HUES48 (cell line): ENCODE data around the gene PNLIPRP2.

Experiments
- H3K27ac ChIP-seq: one replicate; pipeline ENCODE4 v1.7.0; 2013; ENCODE audit warnings: low read depth, low read length, inconsistent platforms
- H3K27me3 ChIP-seq: 2 replicates; pipeline ENCODE4 v1.6.1; 2013; ENCODE audit warnings: mild to moderate bottlenecking, low read length; ENCODE audit not compliant: control insufficient read depth, insufficient read depth
- H3K36me3 ChIP-seq: 2 replicates; pipeline ENCODE4 v1.6.1; 2013; ENCODE audit warnings: low read length; ENCODE audit not compliant: control insufficient read depth, insufficient read depth
- H3K4me1 ChIP-seq: 2 replicates; pipeline ENCODE4 v1.6.1; 2013; ENCODE audit warnings: mild to moderate bottlenecking, low read length; ENCODE audit not compliant: control insufficient read depth, insufficient read depth
- H3K4me3 ChIP-seq: 2 replicates; pipeline ENCODE4 v1.5.1; 2013; ENCODE audit warnings: mild to moderate bottlenecking, low read depth, low read length
- H3K9ac ChIP-seq: 2 replicates; pipeline ENCODE4 v1.6.1; 2013; ENCODE audit warnings: mild to moderate bottlenecking, low read depth, low read length, moderate library complexity
- H3K9me3 ChIP-seq: 2 replicates; pipeline ENCODE4 v1.6.1; 2013; ENCODE audit warnings: low read length; ENCODE audit not compliant: control insufficient read depth, insufficient read depth

Gene PNLIPRP2

DNA sequence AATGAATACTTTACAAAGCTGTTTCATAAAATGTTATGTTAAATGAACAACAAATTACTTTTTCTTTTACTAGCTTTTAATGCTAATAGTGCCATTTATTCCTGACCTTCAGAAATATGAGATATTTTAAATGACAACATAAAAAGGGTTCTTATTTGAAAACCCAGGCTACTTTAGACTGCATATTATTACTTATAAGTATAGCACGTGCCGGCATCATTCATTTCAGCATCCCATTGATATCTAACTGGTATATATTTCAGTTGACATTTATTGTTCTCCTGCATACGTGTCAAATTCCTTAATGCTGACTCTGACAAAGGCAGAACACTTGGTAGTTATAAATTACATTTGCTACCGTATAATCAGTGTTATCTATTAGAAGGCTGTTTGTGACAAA is 35.3 kb downstream of the PNLIPRP2 start:
- no peaks in the 10 kb centered on the region for H3K27me3 ChIP-seq
- H3K27ac ChIP-seq, result no peak overlapping the region
- H3K36me3 ChIP-seq, result no peaks in the 10 kb centered on the region
- no peak overlapping the region for H3K9ac ChIP-seq
- no peaks in the 10 kb centered on the region for H3K9me3 ChIP-seq
- no peaks in the 10 kb centered on the region for H3K4me1 ChIP-seq
- H3K4me3 ChIP-seq, result no peak overlapping the region

- Histone ChIP-seq H3K27me3 (no peaks in the 10 kb centered on the region), H3K9ac (no peak overlapping the region), H3K36me3 (peaks cover 7% of the 10 kb centered on the region; the same call in 1 of the 2 replicates), H3K27ac (no peak overlapping the region), H3K4me3 (no peak overlapping the region), H3K9me3 (no peaks in the 10 kb centered on the region), H3K4me1 (no peaks in the 10 kb centered on the region)
Observed at GRCh38 chr10:116657863-116658551, 37.3 kb downstream of the PNLIPRP2 start.

GRCh38 chr10:116659049-116659670 is 38.4 kb downstream of the PNLIPRP2 start:
- H3K9ac ChIP-seq, result no peak overlapping the region
- H3K4me1 ChIP-seq, result no peaks in the 10 kb centered on the region
- H3K9me3 ChIP-seq, result no peaks in the 10 kb centered on the region
- peaks cover 15% of the 10 kb centered on the region for H3K36me3 ChIP-seq
- no peaks in the 10 kb centered on the region for H3K27me3 ChIP-seq
- H3K27ac ChIP-seq, result no peak overlapping the region
- H3K4me3 ChIP-seq, result no peak overlapping the region

DNA sequence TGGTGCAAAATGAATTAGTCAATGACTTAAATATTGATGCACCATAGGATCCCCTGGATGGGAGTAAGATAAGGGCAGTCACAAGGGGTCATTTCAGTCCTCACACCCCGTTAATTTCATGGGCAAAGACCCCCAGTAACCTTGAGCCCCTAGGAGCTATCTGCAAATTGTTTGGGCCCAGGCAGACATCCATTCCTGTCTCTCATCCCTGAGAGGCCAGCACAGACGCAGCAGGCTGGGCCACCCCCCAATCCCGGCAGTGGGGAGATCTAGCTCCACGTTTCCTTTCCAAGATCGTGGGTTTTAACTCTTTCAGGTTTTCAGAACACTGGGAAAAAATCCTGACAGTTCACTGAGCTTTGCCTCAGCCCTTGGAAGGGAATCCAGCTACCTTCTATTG is 40.1 kb downstream of the PNLIPRP2 start:
- Histone ChIP-seq H3K4me3 (no peak overlapping the region), H3K27ac (no peak overlapping the region), H3K27me3 (no peaks in the 10 kb centered on the region), H3K9ac (no peak overlapping the region), H3K9me3 (no peaks in the 10 kb centered on the region), H3K36me3 (peaks cover 20% of the 10 kb centered on the region), H3K4me1 (no peaks in the 10 kb centered on the region)

DNA sequence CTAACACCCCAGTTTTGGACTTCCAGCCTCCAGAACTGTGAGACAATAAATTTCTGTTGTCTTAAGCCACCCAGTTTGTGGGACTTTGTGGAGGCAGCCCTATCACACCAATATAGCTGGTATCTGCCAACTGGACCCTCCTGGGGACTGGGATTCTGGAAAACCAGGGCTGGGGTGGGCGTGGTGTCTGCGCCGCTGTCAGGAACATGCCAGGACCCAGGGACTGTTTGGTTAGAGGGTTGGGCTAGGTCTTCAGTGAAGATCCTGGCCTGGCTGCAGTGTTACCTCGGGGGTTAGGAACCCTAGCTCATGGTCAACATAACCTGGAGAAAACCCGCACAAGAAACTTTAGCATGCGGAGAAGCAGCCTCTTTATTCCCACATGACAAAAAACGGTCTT is 42.6 kb downstream of the PNLIPRP2 start:
- Histone ChIP-seq H3K36me3 (peaks cover 35% of the 10 kb centered on the region), H3K9me3 (no peaks in the 10 kb centered on the region), H3K9ac (no peak overlapping the region), H3K27me3 (no peaks in the 10 kb centered on the region), H3K4me1 (no peaks in the 10 kb centered on the region), H3K27ac (no peak overlapping the region), H3K4me3 (no peak overlapping the region)

DNA sequence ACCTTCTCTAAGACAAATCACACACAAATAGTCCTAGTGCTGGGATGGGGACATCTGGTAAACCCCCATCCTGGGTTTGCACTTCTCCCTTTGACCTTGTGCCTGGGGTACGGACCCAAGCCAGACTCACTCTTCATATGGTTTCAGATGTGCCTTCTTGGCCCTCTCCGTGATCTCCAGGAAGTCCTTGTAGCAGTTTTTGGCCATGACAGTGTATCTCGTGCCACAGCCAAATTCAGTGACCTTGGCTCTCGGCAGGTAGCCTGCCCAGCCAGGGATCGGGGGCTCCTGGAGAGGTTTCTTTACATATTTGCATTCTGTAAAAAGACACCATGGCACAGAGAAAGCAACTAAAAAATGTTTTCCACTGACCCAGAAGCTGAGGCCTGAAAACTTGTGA is 43.9 kb downstream of the PNLIPRP2 start:
- Histone ChIP-seq H3K27me3 (no peaks in the 10 kb centered on the region), H3K36me3 (peaks cover 38% of the 10 kb centered on the region), H3K9ac (no peak overlapping the region), H3K27ac (no peak overlapping the region), H3K4me1 (peaks cover 7% of the 10 kb centered on the region; the same call in 1 of the 2 replicates), H3K4me3 (no peak overlapping the region), H3K9me3 (no peaks in the 10 kb centered on the region)

DNA sequence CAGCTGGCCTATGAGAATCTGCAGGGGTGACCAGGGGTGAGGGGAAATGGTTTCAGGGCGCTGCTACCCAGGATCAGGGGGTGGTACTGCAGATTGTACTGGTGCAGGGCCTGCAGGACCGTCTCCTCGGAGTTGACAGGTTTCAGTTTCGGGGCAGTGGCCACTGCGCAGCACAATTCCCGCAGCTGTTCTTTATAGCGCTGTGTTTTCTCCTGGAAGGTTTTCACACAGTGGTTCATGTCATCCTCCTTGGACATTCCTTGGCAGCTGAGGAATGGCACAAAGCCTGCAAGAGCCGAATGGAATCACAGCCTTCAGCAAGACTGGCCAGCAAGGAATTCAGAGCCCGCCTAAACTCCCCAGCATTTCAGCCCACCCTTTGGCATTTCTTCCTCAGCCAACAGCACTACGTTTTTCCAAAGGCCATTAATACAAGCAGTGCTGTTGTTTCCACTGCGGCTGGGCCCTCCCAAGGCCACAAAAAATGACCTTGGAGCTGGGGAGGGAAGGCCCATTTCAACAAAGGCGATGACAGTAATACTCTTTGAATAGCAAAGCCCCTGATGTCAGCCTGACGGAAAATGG is 44.9 kb downstream of the PNLIPRP2 start:
- peaks cover 38% of the 10 kb centered on the region for H3K36me3 ChIP-seq
- H3K27ac ChIP-seq, result no peak overlapping the region
- no peaks in the 10 kb centered on the region for H3K27me3 ChIP-seq
- peaks cover 11% of the 10 kb centered on the region for H3K4me1 ChIP-seq
- H3K9me3 ChIP-seq, result no peaks in the 10 kb centered on the region
- no peak overlapping the region for H3K9ac ChIP-seq
- H3K4me3 ChIP-seq, result no peak overlapping the region

- Histone ChIP-seq H3K9me3 (no peaks in the 10 kb centered on the region), H3K27ac (no peak overlapping the region), H3K4me1 (peaks cover 16% of the 10 kb centered on the region), H3K27me3 (no peaks in the 10 kb centered on the region), H3K4me3 (no peak overlapping the region), H3K9ac (no peak overlapping the region), H3K36me3 (peaks cover 34% of the 10 kb centered on the region)
Observed at GRCh38 chr10:116667484-116667883, 46.7 kb downstream of the PNLIPRP2 start.

DNA sequence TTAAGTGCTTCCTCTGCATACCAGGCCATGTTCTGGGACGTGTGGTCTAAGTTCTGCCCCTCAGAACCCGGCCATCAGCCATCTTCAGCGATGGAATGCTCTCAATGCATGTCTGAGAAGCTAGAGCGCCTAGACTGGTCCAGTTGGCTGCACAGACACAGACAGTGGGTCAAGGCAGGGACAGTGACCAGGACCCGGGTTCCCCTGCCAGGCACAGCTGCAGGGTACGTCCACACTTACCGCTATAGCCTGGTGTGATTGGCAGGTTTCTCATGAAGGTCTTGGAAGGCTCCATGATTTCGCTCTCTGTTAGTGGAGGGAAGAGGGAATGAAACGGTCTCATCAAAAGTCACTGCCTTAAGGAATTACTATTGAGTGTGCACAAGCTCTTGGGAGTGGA is 47.3 kb downstream of the PNLIPRP2 start:
- peaks cover 31% of the 10 kb centered on the region for H3K36me3 ChIP-seq
- no peak overlapping the region for H3K9ac ChIP-seq
- no peak overlapping the region for H3K27ac ChIP-seq
- H3K4me1 ChIP-seq, result peaks cover 16% of the 10 kb centered on the region
- no peaks in the 10 kb centered on the region for H3K9me3 ChIP-seq
- H3K4me3 ChIP-seq, result no peak overlapping the region
- H3K27me3 ChIP-seq, result no peaks in the 10 kb centered on the region

DNA sequence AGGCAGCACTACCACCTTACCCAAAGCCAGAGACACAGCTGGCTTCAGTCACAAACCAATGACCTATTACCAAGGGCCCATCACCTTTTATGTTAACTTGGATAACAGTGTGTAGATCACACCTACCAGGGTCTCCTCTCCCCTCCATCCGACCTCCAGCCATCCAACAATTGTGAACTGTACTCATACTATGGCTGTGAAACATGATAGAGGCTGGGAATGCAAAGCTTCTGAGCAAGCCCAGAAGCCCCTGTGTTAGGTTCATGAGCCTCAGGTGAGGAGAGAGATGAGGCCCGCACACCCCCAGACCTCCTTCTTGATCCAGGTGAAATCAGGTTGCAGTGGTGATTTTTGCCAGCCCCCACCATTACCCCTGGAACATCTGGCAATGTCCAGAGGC is 47.7 kb downstream of the PNLIPRP2 start:
- H3K4me3 ChIP-seq, result no peak overlapping the region
- peaks cover 16% of the 10 kb centered on the region for H3K4me1 ChIP-seq
- no peak overlapping the region for H3K9ac ChIP-seq
- H3K36me3 ChIP-seq, result peaks cover 30% of the 10 kb centered on the region
- no peak overlapping the region for H3K27ac ChIP-seq
- no peaks in the 10 kb centered on the region for H3K27me3 ChIP-seq
- no peaks in the 10 kb centered on the region for H3K9me3 ChIP-seq

DNA sequence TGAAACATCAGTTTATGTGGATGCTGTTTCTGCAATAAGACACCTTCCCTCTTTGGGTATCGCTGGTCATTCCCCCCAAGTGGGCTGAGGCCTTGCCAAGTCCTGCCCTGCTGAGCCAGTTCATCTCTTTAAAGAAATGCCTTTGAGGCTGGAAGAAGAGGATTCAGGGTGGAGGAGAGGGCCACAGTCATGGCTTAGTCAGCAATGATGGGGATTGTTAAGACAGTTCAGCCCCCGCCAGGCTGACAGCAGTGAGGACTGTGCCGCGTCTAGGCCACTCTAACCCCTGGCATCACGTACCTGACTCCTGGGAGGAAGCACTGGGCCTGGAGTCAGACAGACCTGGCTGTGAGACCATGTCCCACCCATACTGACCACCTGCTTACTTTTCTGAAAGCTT is 48.3 kb downstream of the PNLIPRP2 start:
- no peak overlapping the region for H3K27ac ChIP-seq
- no peaks in the 10 kb centered on the region; the same call in 1 of the 2 replicates for H3K27me3 ChIP-seq
- H3K9me3 ChIP-seq, result no peaks in the 10 kb centered on the region
- H3K9ac ChIP-seq, result no peak overlapping the region
- H3K4me3 ChIP-seq, result peak overlapping the region; percentile 69; the same call in 1 of the 2 replicates
- H3K4me1 ChIP-seq, result peaks cover 16% of the 10 kb centered on the region
- peaks cover 23% of the 10 kb centered on the region for H3K36me3 ChIP-seq
